NAMALWA (cell line): ENCODE data around the gene ZBTB39.
"Not testable (repeated sequence)": the region's sequence is repeated elsewhere in the genome, so short reads cannot be mapped to it uniquely, and the experiment has no call there.

Experiments used
- DNase-seq: peaks from one replicate; pipeline ENCODE4 v3.0.0-alpha.2; 2015; ENCODE audit warnings: low spot score

ZBTB39 gene

GRCh38 chr12:57031138-57031725 is 24.9 kb upstream of the ZBTB39 start:
- DNase-seq = peak; percentile 44

GRCh38 chr12:57029457-57029856 is 23.1 kb upstream of the ZBTB39 start:
- no peak for DNase-seq

- no peak for DNase-seq
Observed at GRCh38 chr12:57027805-57028153, 21.4 kb upstream of the ZBTB39 start.

GRCh38 chr12:57027011-57027804 is 20.9 kb upstream of the ZBTB39 start:
- DNase-seq = no peak

- no peak for DNase-seq
Observed at GRCh38 chr12:57025196-57025595, 18.9 kb upstream of the ZBTB39 start.

- not testable (repeated sequence) for DNase-seq
Observed at GRCh38 chr12:57022324-57022723, 16.0 kb upstream of the ZBTB39 start.

GRCh38 chr12:57019983-57020719 is 13.8 kb upstream of the ZBTB39 start:
- no peak for DNase-seq

GRCh38 chr12:57018906-57019305 is 12.6 kb upstream of the ZBTB39 start:
- no peak for DNase-seq

- DNase-seq = not testable (repeated sequence)
Observed at GRCh38 chr12:57018353-57018752, 12.0 kb upstream of the ZBTB39 start.

- no peak for DNase-seq
Observed at GRCh38 chr12:57016348-57016747, 10.0 kb upstream of the ZBTB39 start, which contains the start of gene TAC3. TAC3 (minus strand) TSS chr12:57016529; CDS start chr12:57015797, 732 bp downstream.

- DNase-seq = no peak
Observed at GRCh38 chr12:57012600-57013465, 6.5 kb upstream of the ZBTB39 start.

GRCh38 chr12:57011438-57012424 is 5.4 kb upstream of the ZBTB39 start:
- DNase-seq = no peak

- DNase-seq = no peak
Observed at GRCh38 chr12:57010627-57011247, 4.4 kb upstream of the ZBTB39 start.

GRCh38 chr12:57009949-57010626 is 3.7 kb upstream of the ZBTB39 start:
- no peak for DNase-seq

GRCh38 chr12:57008178-57008577 is 1.8 kb upstream of the ZBTB39 start:
- DNase-seq = peak; percentile 84

GRCh38 chr12:57006809-57007475 is 596 bp upstream of the ZBTB39 start:
- DNase-seq = no peak

GRCh38 chr12:57004651-57005050 is 1.7 kb downstream of the ZBTB39 start:
- no peak for DNase-seq

GRCh38 chr12:57003395-57003794 is 3.0 kb downstream of the ZBTB39 start:
- no peak for DNase-seq

- peak; percentile 74 for DNase-seq
Observed at GRCh38 chr12:57001448-57001906, 4.9 kb downstream of the ZBTB39 start.
